ENCODE measurements around the gene ANGPTL2. TPM values are rescaled to one million over a fixed set of nuclear protein-coding genes. Genes with fewer than 3 reads are reported as not detected.

The ANGPTL2 gene
- total and polyA plus RNA-seq, 9 of the 15 experiments (the other 6 are each of a cell fraction or from before 2014, with no cell fraction given) = not detected

- in situ Hi-C loops (cut with MboI) (no loop called here), intact Hi-C loops (cut with micrococcal nuclease) (loop anchor here (2.0 kb wide), 1 partner anchor 64 kb away; no protein-coding TSS in a partner anchor)
- H3K27ac ChIP-seq (ENCODE audit: extremely low read depth, low read depth, low read length) = no peak overlapping the region
- BruUV-seq (replicated peaks) = no TSS peak
- no peaks in the 10 kb centered on the region for H3K79me2 ChIP-seq (ENCODE audit: control insufficient read depth, insufficient read depth, low read length)
- CTCF ChIA-PET (ENCODE audit: low intra/inter-chr PET ratio) = interaction anchor here (0.7 kb wide), 1 partner anchor 16 kb away, joined by 3 read pairs; no protein-coding TSS in a partner anchor
- H3K36me3 ChIP-seq (ENCODE audit: control insufficient read depth, insufficient read depth, low read length) = no peaks in the 10 kb centered on the region
- H2AFZ ChIP-seq (ENCODE audit: low read depth, low read length) = no peak overlapping the region
- H3K4me1 ChIP-seq (replicated peaks in 1 of 2; ENCODE audit: control insufficient read depth in 2 of 2, insufficient read depth in 2 of 2, low read length in 2 of 2) = peaks cover 9 to 21% of the 10 kb centered on the region in 2 experiments
- no peak for FAIRE-seq
- H3K9me3 ChIP-seq (replicated peaks; ENCODE audit: control insufficient read depth, insufficient read depth, low read depth, low read length) = no peaks in the 10 kb centered on the region
- POLR2A ChIA-PET = interaction anchor here (0.6 to 1.8 kb wide), 6 partner anchors 9 to 74 kb away, joined by 3 to 6 read pairs (median 4); no protein-coding TSS in a partner anchor
- peak in 1 of 4 experiments; percentile 31 for DNase-seq (ENCODE audit: extremely low read depth in 1 of 4, low spot score in 3 of 4)
- WGBS (ENCODE audit: insufficient coverage, low coverage, missing lambda C conversion rate) = 4% methylated on average over 5 of the region's 5 CpGs
- 0 out of 2 replicates have a peak, but pooled peaks cover 3% of the 10 kb centered on the region for H4K20me1 ChIP-seq (replicated peaks; ENCODE audit: control insufficient read depth, insufficient read depth, low read length)
- H3K9ac ChIP-seq (ENCODE audit: insufficient read depth in 1 of 2, low read depth in 2 of 2, low read length in 2 of 2) = peak overlapping the region in 1 of 2 experiments; percentile 63; a peak in 2 of 4 replicates
- H3K4me3 ChIP-seq = no peak overlapping the region
- peaks cover 14 to 40% of the 10 kb centered on the region in 2 experiments; a peak in 3 of 5 replicates for H3K27me3 ChIP-seq (ENCODE audit: control insufficient read depth in 2 of 2, insufficient read depth in 2 of 2, low read length in 2 of 2)
- H3K9me1 ChIP-seq (ENCODE audit: control insufficient read depth, insufficient read depth, low read length) = no peaks in the 10 kb centered on the region
- H3K4me2 ChIP-seq (ENCODE audit: insufficient read depth, low read length) = peak overlapping the region; percentile 26; the same call in 1 of the 2 replicates
- peak; percentile 27; the same call in 1 of the 3 replicates for ATAC-seq
- TF ChIP-seq HDAC2 (IDR thresholded peaks at IDR 0.05) (no peak), ZNF165 (CRISPR knock-in tag; IDR thresholded peaks at IDR 0.05; ENCODE audit: borderline replicate concordance) (no peak), FOXA3 (CRISPR knock-in tag; conservative IDR thresholded peaks at IDR 0.05 in 1 of 2, IDR thresholded peaks at IDR 0.05 in 1 of 2) (peak in 1 of 2 experiments; percentile 63; a peak in 2 of 4 replicates), ZNF780A (CRISPR knock-in tag; IDR thresholded peaks at IDR 0.05) (no peak), CC2D1A (IDR thresholded peaks at IDR 0.05) (no peak), CUX1 (CRISPR knock-in tag; IDR thresholded peaks at IDR 0.05) (no peak), ZNF830 (CRISPR knock-in tag; IDR thresholded peaks at IDR 0.05) (no peak), TAL1 (IDR thresholded peaks at IDR 0.05) (peak; percentile 85), ZNF23 (CRISPR knock-in tag; IDR thresholded peaks at IDR 0.05) (no peak), SRSF9 (IDR thresholded peaks at IDR 0.05; ENCODE audit: borderline replicate concordance, low read depth, low read length) (no peak), BCL6 (CRISPR knock-in tag; IDR thresholded peaks at IDR 0.05) (no peak), RCOR1 (IDR thresholded peaks at IDR 0.05; ENCODE audit: borderline replicate concordance in 1 of 2, low read depth in 2 of 2, low read length in 2 of 2) (peak in 1 of 2 experiments; percentile 37; a peak in 1 of 4 replicates), FOSL1 (tag; conservative IDR thresholded peaks at IDR 0.05) (peak; percentile 38; the same call in 1 of the 2 replicates), CREBBP (IDR thresholded peaks at IDR 0.05; ENCODE audit: low read depth, low read length) (no peak), ZNF655 (CRISPR knock-in tag; IDR thresholded peaks at IDR 0.05) (no peak), ZNF561 (CRISPR knock-in tag; conservative IDR thresholded peaks at IDR 0.05) (no peak), BRCA1 (IDR thresholded peaks at IDR 0.05) (no peak), BRCA1 (CRISPR knock-in tag; IDR thresholded peaks at IDR 0.05) (no peak)
These were observed 6.8 kb upstream of the ANGPTL2 start for GRCh38 chr9:127129073-127129717.

Measured in K562 (cell line).